ENCODE data around the gene RAB10. TPM values are rescaled to one million over a fixed set of nuclear protein-coding genes. Genes with fewer than 3 reads are reported as not detected.
"Not testable (repeated sequence)": the region's sequence is repeated elsewhere in the genome, so short reads cannot be mapped to it uniquely, and the experiment has no call there.

The RAB10 gene
- total RNA-seq, 1 donor from 2014 or later, result 79.3 TPM

GRCh38 chr2:26099933-26100332 lies 66.0 kb downstream of the RAB10 start:
- no peaks in the 10 kb centered on the region for H3K27me3 Mint-ChIP-seq
- ChIA-PET POLR2A (no interaction called here), CTCF (no interaction called here)
- peaks cover 73% of the 10 kb centered on the region for H3K36me3 Mint-ChIP-seq (ENCODE audit: low read depth)
- no peak overlapping the region for H3K27ac Mint-ChIP-seq
- no peak overlapping the region for H3K4me3 Mint-ChIP-seq
- peaks cover 12% of the 10 kb centered on the region for H3K9me3 Mint-ChIP-seq
- DNase-seq, result no peak
- intact Hi-C loops (cut with micrococcal nuclease), result no loop called here
- H3K4me1 Mint-ChIP-seq, result peaks cover 25% of the 10 kb centered on the region
- TF ChIP-seq CTCF (IDR thresholded peaks at IDR 0.05), result no peak
- ATAC-seq (ENCODE audit: low read depth), result no peak

GRCh38 chr2:26100384-26100783 lies 66.5 kb downstream of the RAB10 start:
- no peak for DNase-seq
- peaks cover 12% of the 10 kb centered on the region for H3K9me3 Mint-ChIP-seq
- intact Hi-C loops (cut with micrococcal nuclease), result no loop called here
- ATAC-seq (ENCODE audit: low read depth), result no peak
- H3K36me3 Mint-ChIP-seq (ENCODE audit: low read depth), result peaks cover 73% of the 10 kb centered on the region
- peaks cover 25% of the 10 kb centered on the region for H3K4me1 Mint-ChIP-seq
- H3K4me3 Mint-ChIP-seq, result no peak overlapping the region
- no peak overlapping the region for H3K27ac Mint-ChIP-seq
- POLR2A ChIA-PET, result no interaction called here
- CTCF ChIA-PET, result no interaction called here
- TF ChIP-seq CTCF (IDR thresholded peaks at IDR 0.05), result no peak
- no peaks in the 10 kb centered on the region for H3K27me3 Mint-ChIP-seq

GRCh38 chr2:26103752-26104151 lies 69.9 kb downstream of the RAB10 start:
- peaks cover 63% of the 10 kb centered on the region for H3K36me3 Mint-ChIP-seq (ENCODE audit: low read depth)
- no peak for TF ChIP-seq CTCF (IDR thresholded peaks at IDR 0.05)

DNA sequence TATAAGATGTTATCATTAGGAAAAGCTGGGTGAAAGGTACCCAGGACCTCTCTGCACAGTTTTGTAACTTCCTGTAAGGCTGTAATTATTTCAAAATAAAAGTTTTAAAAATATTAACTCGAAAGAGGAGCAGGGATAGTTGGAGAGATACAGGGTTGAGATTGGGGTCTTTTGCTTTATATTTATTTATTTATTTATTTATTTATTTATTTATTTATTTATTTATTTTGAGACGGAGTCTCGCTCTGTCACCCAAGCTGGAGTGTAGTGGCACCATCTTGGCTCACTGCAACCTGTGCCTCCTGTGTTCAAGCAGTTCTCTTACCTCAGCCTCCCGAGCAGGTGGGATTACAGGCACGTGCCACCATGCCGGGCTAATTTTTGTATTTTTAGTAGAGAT lies 74.8 kb downstream of the RAB10 start:
- intact Hi-C loops (cut with micrococcal nuclease); H3K27me3 Mint-ChIP-seq; H3K9me3 Mint-ChIP-seq; ATAC-seq (ENCODE audit: low read depth); H3K27ac Mint-ChIP-seq; POLR2A ChIA-PET; DNase-seq; CTCF ChIA-PET; H3K4me3 Mint-ChIP-seq: not testable (repeated sequence)
- H3K36me3 Mint-ChIP-seq (ENCODE audit: low read depth), result peaks cover 49% of the 10 kb centered on the region
- H3K4me1 Mint-ChIP-seq, result peaks cover 11% of the 10 kb centered on the region

More at GRCh38 chr2:26103752-26104151, 69.9 kb downstream of the RAB10 start:
- DNase-seq (no peak), ATAC-seq (ENCODE audit: low read depth) (no peak)
- Mint-ChIP-seq H3K9me3 (peaks cover 12% of the 10 kb centered on the region), H3K27me3 (no peaks in the 10 kb centered on the region), H3K4me3 (no peak overlapping the region), H3K4me1 (peaks cover 14% of the 10 kb centered on the region), H3K27ac (no peak overlapping the region)
- ChIA-PET POLR2A (no interaction called here), CTCF (no interaction called here)
- intact Hi-C loops (cut with micrococcal nuclease), result no loop called here

GRCh38 chr2:26112201-26112600 lies 78.3 kb downstream of the RAB10 start:
- DNase-seq (no peak), ATAC-seq (ENCODE audit: low read depth) (no peak)
- TF ChIP-seq CTCF (IDR thresholded peaks at IDR 0.05), result no peak
- CTCF ChIA-PET, result no interaction called here
- no peak overlapping the region for H3K27ac Mint-ChIP-seq
- H3K4me1 Mint-ChIP-seq, result peaks cover 24% of the 10 kb centered on the region
- H3K9me3 Mint-ChIP-seq, result no peaks in the 10 kb centered on the region
- no peak overlapping the region for H3K4me3 Mint-ChIP-seq
- H3K27me3 Mint-ChIP-seq, result no peaks in the 10 kb centered on the region
- peaks cover 42% of the 10 kb centered on the region for H3K36me3 Mint-ChIP-seq (ENCODE audit: low read depth)
- intact Hi-C loops (cut with micrococcal nuclease), result no loop called here
- POLR2A ChIA-PET, result no interaction called here

DNA sequence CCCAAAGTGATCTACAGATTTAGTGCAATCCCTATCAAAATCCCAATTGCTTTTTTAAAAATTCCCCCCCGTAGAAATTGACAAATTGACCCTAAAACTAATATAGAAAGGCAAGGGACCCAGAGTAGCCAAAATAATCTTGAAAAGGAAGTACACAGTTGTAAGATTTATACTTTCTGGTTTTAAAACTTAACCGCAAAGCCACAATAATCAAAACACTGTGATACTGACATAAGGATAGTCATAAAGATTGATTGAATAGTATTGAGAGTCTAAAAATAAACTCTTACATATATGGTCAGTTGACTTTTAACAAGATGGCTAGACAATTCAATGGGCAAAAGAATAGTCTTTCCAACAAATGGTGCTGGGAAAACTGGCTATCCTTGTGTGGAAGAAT lies 80.3 kb downstream of the RAB10 start:
- Mint-ChIP-seq H3K27ac (peak overlapping the region; percentile 30), H3K27me3 (no peaks in the 10 kb centered on the region), H3K4me3 (no peak overlapping the region), H3K9me3 (no peaks in the 10 kb centered on the region), H3K36me3 (ENCODE audit: low read depth) (peaks cover 44% of the 10 kb centered on the region), H3K4me1 (peaks cover 24% of the 10 kb centered on the region)
- TF ChIP-seq CTCF (IDR thresholded peaks at IDR 0.05), result no peak
- ChIA-PET CTCF (no interaction called here), POLR2A (no interaction called here)
- intact Hi-C loops (cut with micrococcal nuclease), result no loop called here
- ATAC-seq (ENCODE audit: low read depth) (peak; percentile 21), DNase-seq (no peak)

Data from activated B cell treated with CpG ODN at 0.5 μM for 24 hours (primary cell).